COLO668 (cell line): ENCODE measurements around the gene RBMS3.
"Not testable (repeated sequence)": the region's sequence is repeated elsewhere in the genome, so short reads cannot be mapped to it uniquely, and the experiment has no call there.

ENCODE experiments used
- DNase-seq: peaks from one replicate; lab custom pipeline; 2025; ENCODE audit not compliant: unreplicated experiment; lab: John Stamatoyannopoulos, UW

RBMS3 gene

GRCh38 chr3:29473481-29474170 is 192.8 kb downstream of the RBMS3 start:
- DNase-seq = not testable (repeated sequence)

DNA sequence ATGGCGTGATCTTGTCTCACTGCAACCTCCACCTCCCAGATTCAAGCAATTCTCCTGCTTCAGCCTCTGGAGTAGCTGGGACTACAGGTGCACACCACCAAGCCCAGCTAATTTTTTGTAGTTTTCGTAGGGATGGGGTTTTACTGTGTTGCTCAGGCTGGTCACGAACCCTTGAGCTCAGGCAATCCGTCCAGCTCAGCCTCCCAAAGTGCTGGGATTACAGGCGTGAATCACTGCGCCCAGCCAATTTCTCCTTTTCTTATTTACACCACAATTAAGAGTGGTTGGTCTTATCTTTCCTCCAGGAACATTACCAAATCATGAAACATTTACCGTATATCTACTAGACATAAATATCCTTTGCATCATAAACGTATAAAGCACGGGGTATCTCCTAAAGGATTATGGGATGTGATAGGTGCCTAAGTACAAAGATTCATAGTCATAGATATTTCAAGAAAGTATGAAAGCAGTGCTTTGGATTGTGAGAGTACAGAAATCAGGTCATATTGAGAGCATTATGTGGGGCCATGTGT is 194.5 kb downstream of the RBMS3 start:
- DNase-seq = no peak

DNA sequence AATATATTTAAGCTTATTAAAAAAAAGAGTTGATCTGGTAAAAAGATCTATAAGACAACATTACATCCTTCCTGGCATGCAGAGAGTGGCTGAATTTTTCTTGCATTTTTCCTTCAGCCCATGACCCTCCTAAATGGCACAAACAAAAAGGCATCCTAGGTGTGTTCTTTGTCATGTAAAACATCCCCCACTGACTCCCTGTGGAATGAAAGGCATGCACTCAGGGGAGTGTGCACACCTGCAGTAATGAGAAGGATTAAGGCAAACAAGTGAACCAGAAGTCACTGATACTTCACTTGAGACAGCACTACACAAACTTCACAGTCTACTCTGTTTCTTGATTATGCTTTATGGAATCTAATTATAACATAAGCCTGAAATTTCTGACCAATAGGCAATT is 195.0 kb downstream of the RBMS3 start:
- no peak for DNase-seq

- no peak for DNase-seq
Measured at GRCh38 chr3:29478611-29479010, 197.7 kb downstream of the RBMS3 start.

DNA sequence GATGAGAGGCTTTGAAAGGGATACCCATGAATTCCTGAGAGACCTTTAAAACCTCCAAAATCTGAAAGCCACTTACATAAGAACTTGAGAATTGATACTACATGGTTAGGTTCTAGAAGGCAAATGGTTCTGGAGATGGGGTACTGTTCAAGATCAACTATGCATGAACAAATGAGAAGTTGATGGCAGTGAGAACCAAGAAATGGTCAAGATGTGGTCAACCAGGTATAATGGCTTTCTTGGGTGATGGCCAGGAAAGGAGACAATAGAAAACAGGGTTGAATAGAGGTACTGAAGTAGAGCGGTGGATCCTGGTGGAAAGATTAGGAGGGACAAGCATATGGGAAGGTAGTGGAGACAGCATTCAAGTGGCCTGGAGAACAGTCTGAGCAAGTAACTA is 200.4 kb downstream of the RBMS3 start:
- no peak for DNase-seq

DNA sequence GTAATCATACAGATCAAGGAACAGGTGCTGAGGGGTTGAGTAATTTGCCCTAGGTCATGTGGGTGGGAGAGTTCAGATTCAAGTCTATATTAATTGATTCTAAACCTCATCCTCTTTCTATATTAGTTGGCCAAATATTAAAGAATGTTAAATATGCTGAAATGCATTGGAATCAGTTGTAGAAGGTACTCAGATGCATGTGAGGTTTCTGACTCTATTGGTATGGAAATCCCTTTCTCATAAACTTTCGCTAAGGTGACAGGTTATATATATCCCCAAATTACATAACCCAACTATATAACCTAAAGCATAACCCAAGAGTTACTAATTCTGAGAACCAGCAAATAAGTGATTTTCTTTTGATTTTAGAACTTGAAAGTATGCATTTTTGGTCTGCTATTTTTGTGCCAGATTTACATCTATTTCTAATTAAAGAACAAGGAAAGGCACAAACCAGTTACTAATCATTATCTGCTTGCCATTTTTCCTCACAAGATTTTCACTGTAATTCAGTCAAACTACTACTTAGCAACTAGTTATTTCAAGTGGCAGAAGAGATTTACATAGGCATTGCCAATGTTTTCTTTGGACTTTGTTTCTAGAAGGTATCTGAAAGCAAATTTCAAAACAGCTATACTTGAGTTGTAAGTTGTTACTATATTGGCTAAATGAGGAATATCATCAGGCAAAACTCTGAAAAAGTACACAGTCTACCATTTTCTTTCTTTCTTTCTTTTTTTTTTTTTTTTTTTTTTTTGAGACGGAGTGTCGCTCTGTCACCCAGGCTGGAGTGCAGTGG is 201.3 kb downstream of the RBMS3 start:
- no peak for DNase-seq

GRCh38 chr3:29484633-29485032 is 203.8 kb downstream of the RBMS3 start:
- no peak for DNase-seq

DNA sequence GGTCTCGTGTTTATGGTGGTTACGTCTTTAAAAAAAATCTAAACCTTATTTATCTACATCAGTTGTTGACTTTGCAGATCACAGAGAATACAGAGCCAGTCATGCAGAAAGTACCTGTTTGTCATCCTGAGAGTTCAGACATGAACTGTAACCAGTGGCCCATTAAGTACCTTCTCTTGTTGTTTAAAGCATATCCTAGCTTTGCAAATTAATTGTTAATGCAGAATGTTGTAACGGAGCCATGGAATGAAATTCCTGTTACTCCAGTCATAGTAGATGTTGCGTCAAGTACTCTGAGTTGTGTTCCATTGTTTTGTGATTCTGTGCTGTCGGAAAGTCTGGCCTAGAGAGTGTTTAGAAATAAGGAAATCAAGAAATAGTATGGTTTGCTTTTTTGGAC is 205.2 kb downstream of the RBMS3 start:
- DNase-seq = peak; percentile 2

GRCh38 chr3:29486917-29487316 is 206.0 kb downstream of the RBMS3 start:
- no peak for DNase-seq

DNA sequence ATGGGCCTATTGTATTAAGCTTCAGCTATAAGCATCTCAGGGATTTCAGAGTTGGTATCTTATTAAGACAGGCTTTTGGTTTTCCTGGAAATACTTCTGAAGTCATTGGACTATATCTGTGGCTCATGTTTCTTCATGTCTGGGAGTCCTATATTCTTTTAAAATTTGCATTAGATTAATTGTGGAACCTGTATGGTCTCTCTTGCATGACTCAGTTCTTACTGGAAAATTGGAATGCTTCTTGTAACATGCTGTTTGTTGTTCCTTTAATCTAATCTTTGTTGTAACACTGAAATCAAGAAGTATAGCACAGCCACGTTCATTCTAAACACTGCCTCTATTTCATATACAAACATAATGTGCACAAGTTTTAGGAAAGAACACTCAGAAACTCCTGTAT is 208.1 kb downstream of the RBMS3 start:
- DNase-seq = no peak

DNA sequence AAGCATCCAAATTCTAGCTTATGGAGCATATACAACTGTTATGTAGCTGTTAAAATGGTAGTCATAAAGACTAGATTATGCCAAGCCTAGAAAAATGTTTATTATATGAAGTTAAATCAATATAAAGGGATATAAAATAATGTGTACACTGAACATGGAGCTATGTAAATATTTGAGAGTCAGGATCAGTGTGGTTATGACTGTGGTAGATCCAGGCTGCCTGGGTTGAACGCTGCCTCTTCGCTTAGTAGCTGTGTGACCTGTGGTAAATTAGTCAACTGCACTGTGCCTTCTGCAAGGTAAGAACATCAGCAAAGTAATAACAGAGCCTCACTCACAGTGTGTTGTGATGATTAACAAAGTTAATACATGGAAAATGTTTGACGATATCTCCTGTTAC is 212.2 kb downstream of the RBMS3 start:
- DNase-seq = no peak

DNA sequence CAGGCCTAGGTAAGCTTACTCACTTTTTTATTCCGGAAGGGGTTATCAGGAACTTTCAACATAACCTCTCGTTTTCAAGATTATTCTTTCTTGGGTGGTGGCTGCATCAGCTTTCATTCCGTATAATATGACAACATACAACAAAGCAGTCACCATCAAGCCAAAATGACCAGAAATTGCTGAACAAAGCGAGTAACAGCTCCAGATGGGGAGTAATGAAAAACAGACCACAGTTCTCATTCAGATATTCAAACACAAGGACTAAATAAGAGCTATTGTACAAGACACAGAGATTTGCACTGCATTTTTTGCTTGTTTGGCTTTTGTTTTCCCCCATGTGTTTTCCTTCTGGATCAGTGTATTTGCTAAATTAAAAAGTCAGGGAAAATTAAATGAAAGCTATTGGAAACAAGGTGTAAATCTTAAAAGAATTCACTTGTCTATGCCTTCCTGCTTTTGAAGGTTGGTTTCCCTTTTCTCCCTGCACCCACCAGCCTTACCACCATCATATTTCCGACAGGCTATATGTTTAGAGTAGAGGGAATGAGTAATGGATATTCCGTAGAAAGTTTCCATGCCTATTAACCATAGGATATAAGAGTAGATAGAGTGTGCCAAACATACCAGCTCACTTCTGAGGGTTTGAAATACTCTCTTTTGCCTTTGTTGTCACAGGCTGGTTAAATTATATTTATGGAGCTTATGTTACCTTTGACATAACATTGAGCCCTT is 213.6 kb downstream of the RBMS3 start:
- no peak for DNase-seq

DNA sequence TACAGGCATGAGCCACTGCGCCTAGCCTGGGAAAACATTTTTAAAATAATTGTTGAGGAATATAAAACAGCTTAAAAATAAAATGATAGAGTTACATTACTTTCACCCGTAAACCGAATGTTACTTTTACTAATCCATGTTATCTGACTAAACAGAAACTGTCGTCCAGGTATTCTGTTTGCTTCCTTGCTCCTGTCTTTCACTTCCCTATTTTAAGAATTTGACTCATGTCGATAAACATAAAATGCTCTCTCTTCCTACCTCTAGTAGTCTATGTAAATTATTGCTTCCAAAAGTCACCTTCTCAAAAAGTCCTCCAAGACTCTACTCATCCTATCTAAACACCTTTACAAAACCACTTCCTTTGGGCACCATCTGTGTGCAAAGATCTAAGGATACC is 216.4 kb downstream of the RBMS3 start:
- DNase-seq = no peak

DNA sequence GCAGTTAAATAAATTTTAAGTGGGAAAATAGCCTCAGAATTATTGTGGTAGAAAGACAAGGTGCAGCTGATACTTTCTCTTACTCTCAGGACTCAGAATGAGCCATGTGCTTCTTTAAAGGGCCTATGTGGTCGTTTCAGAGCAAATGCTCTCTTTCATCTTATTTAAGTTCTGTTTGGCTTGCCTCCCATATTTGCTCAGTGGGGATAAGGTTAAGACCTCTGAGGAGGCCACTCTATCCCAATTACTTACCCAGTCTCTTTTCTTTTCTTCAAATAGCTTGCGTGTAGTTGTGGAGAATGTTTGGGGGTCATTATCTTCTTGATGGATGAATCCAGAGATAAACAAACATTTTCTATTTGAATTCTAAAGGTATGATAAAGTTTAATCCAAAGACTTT is 221.9 kb downstream of the RBMS3 start:
- no peak for DNase-seq

DNA sequence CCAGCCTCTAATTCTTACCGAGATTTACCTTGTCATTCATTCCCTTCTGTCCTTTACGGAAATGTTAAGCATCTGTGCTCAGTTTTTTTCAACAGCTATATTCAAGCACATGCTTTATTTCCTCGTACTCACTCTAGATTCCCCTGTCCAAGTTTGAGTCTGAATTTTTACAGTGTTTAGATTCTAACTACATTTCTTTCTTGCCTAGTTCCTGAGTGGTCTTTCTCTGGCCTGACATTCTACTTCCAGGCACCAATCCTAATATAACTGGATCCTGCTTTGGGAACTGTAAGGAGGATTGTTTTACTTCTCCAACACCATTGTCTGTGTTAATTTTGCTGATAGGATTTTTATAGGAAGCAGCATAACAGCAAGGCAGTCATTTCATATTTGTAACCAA is 222.4 kb downstream of the RBMS3 start:
- DNase-seq = no peak

DNA sequence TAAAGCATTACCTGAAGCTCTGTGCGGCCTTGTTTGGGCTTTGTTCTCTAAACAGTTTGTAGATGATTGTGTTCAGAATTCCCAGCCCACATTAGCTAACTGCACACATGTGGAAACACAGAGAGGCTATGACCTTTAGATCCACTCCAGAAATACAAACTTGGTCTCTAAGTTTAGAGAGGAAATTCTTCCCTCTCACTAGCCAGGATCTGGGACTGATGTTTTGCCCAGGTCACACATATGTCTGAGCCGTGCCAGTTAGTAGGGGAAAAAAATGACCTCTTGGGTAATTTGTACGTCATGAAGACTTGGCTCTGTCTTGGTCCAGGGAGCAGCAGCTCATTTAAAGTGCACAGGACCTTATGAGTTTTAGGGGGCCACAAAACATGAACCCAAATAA is 223.1 kb downstream of the RBMS3 start:
- no peak for DNase-seq

DNA sequence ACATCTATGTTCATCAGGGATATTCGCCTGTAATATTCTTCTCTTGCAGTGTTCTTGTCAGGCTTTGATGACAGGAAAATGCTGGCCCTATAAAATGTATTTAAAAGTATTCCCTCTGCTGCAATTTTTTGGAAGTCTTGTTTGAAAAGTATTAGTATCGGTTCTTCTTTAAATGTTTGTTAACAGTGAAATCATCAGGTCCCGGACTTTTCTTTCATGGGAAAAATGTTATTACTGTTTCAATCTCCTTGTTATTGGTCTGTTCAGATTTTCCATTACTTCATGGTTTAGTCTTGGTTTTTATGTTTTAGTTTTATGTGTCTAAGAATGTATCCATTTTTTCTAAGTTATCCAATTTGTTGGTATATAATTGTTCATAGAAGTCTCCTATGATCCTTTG is 225.6 kb downstream of the RBMS3 start:
- no peak for DNase-seq

GRCh38 chr3:29511701-29512100 is 230.8 kb downstream of the RBMS3 start:
- DNase-seq = no peak

DNA sequence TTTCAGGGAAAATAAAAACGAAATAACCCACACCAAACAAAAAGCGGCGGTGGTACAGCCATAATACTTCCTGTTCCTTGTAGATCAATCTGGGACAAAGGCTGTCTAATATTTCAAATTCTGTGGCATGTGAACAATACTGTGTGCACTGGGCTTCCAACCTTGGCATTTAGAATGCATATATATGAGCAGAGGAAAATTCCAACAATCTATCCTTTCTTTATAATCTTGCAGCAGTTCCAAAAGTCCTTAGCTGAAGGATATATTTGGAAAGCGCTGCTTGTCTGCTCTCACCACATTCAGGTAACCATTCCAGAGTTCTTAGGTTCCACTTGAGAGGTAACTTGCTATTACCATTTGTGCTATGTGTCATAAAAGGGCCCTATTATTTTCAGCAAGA is 231.8 kb downstream of the RBMS3 start:
- DNase-seq = no peak

GRCh38 chr3:29513236-29513635 is 232.4 kb downstream of the RBMS3 start:
- no peak for DNase-seq

GRCh38 chr3:29514170-29514569 is 233.3 kb downstream of the RBMS3 start:
- no peak for DNase-seq

DNA sequence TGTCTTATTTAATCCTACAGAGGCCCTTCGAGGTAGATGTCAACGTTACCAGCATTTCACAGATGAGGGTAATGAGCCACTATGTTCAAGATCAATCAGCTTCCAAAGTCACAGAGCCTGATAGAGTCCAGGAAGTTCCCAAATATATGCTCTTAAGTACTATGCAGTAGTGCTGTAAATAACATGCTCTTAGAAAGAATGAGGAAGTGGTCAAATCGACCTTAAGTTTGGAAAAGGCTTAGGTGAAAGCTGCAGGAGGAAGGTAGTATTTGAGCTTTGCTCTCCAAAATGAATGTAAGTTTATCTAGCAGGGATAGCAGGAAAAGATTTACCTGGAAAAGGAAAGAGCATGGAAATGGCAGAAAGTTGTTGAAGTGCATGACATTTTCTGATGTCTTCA is 234.0 kb downstream of the RBMS3 start:
- DNase-seq = no peak
